HG03460 (cell line): ENCODE measurements around the gene NTNG2.
"Not testable (repeated sequence)": the region's sequence is repeated elsewhere in the genome, so short reads cannot be mapped to it uniquely, and the experiment has no call there.

Experiments used
- ATAC-seq: cut with Tn5 transposase; IDR thresholded peaks from one replicate; pipeline ENCODE4 v1.9.1; 2021; ENCODE audit not compliant: unreplicated experiment

NTNG2 gene

GRCh38 chr9:132161743-132162184, at the start of gene NTNG2:
NTNG2 (plus strand) TSS chr9:132162058; CDS start chr9:132166832, 4,774 bp downstream.
- no peak for ATAC-seq

GRCh38 chr9:132114102-132114707, 47.7 kb upstream of the NTNG2 start:
- no peak for ATAC-seq

- no peak for ATAC-seq
Measured at GRCh38 chr9:132116583-132116982, 45.3 kb upstream of the NTNG2 start.

GRCh38 chr9:132117694-132118093, 44.2 kb upstream of the NTNG2 start:
- ATAC-seq: no peak

- ATAC-seq: no peak
Measured at GRCh38 chr9:132121021-132121420, 40.8 kb upstream of the NTNG2 start.

- no peak for ATAC-seq
Measured at GRCh38 chr9:132124800-132125199, 37.1 kb upstream of the NTNG2 start.

- ATAC-seq: no peak
Measured at GRCh38 chr9:132125361-132125760, 36.5 kb upstream of the NTNG2 start.

- no peak for ATAC-seq
Measured at GRCh38 chr9:132125944-132126679, 35.7 kb upstream of the NTNG2 start.

- ATAC-seq: no peak
Measured at GRCh38 chr9:132126680-132127236, 35.1 kb upstream of the NTNG2 start.

GRCh38 chr9:132127888-132128534, 33.8 kb upstream of the NTNG2 start:
- ATAC-seq: no peak

- no peak for ATAC-seq
Measured at GRCh38 chr9:132129535-132129934, 32.3 kb upstream of the NTNG2 start.

GRCh38 chr9:132134085-132134484, 27.8 kb upstream of the NTNG2 start:
- ATAC-seq: not testable (repeated sequence)

- no peak for ATAC-seq
Measured at GRCh38 chr9:132135456-132135855, 26.4 kb upstream of the NTNG2 start.

GRCh38 chr9:132136151-132136780, 25.6 kb upstream of the NTNG2 start:
- ATAC-seq: no peak

GRCh38 chr9:132141344-132141947, 20.4 kb upstream of the NTNG2 start:
- ATAC-seq: no peak

GRCh38 chr9:132141948-132142594, 19.8 kb upstream of the NTNG2 start:
- no peak for ATAC-seq

GRCh38 chr9:132142924-132143323, 18.9 kb upstream of the NTNG2 start:
- no peak for ATAC-seq

GRCh38 chr9:132143359-132143758, 18.5 kb upstream of the NTNG2 start:
- no peak for ATAC-seq

- no peak for ATAC-seq
Measured at GRCh38 chr9:132144708-132145365, 17.0 kb upstream of the NTNG2 start.

- no peak for ATAC-seq
Measured at GRCh38 chr9:132146039-132146438, 15.8 kb upstream of the NTNG2 start.
